NCI-H2029 treated with DMSO at 0.1 percent for 48 hours (cell line): Measurements from ENCODE around the gene TMEM51.
A peak's percentile ranks its signal among the peaks of the same experiment; 100 is the strongest.

Experiments
- DNase-seq: peaks from one replicate; lab custom pipeline; 2025; lab: John Stamatoyannopoulos, UW

TMEM51 gene

DNA sequence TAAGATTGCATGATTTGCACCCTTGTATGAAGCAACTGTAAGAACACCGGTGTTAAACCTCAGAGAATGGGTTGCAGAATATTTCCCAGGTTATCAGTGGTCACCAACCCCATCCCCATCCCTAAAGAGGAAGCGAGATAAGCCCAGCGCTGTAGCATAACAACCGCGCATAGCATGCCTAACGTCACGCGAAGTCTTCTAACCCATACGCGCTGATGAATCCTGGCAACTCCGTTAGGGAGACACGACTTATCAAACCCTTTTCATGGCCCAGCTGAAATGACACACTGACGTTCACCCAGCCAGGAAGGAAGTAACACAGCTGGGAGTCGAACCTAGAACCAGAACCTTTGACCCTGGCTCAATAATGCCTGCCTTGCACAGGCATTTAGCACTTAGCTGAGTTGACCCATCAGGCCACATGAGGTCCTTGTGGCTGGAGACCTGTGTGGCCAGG, 24.2 kb downstream of the TMEM51 start:
- DNase-seq: no peak

DNA sequence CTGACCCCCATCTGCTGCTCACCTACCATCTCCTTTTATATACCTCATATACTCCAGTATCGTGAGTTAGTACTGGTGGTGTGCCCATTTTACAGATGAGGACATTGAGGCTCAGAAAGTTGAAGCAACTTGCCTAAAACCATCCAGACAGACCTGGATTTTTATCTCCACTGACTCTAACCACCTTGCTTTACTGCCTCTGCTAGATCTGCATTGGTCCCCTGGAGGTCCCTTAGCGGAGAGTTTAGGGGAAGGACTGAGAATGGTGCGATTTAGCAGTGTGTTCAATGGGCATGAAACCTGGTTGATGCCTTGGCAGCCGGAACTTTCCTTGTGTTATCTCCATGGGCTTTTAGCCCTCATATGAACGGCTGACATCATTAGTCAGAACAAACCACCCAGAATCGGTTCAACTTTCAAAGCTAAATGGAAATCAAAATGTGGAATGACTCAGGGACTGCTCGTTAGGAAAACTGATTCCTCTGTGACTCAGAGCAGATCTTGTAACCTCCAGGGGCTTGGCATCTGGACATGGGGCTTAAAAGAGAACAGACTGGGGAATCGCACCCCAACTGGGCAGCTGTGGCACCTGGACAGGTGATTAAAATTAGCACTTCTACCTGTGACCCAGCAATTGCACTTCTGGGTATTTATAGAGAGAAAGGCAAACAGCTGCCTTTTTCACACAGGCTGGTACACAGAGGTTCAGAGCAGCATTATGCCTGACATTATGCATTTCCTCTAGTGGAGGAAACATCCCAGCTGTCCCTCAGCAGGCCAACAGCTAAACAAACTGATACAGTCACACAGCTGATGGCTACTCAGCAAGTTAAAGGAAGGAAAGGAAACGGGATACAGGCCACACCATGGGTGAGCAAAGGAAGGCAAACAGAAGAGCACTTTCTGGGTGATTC, 25.3 kb downstream of the TMEM51 start:
- peak; percentile 61 for DNase-seq

DNA sequence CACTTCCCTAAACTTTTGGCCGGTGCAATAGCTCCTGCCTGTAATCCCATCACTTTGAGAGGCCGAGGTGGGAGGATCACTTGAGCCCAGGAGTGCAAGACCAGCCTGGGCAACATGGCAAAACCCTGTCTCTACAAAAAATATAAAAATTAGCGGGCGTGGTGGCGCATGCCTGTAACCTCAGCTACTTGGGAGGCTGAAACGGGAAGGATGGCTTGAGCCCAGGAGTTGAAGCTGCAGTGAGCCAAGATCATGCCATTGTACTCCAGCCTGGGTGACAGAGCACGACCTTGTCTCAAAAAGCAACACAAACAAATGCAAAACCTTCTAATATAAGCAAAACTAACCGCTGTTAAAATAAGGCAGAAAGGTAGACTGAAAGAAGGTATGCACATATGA, 25.9 kb downstream of the TMEM51 start:
- DNase-seq: no peak

DNA sequence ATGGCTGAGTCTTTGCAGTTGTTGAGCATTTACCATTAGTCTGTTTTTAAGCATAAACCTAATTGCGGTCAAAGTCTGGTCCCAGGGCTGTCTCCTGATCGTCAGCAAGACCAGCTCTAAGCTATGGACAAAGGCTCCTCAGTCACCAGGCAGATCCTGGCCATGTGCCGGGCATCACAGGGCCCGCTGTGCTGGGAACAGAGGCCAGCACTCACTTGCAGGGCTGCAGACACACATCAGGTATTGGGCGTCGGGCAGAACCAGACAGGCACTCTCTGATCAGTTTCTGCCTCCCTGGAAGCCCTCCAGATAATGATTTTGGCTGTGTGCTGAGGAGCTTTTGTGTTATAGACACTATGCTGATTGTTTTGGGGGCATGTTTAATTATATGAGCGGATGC, 26.6 kb downstream of the TMEM51 start:
- DNase-seq: peak; percentile 65

DNA sequence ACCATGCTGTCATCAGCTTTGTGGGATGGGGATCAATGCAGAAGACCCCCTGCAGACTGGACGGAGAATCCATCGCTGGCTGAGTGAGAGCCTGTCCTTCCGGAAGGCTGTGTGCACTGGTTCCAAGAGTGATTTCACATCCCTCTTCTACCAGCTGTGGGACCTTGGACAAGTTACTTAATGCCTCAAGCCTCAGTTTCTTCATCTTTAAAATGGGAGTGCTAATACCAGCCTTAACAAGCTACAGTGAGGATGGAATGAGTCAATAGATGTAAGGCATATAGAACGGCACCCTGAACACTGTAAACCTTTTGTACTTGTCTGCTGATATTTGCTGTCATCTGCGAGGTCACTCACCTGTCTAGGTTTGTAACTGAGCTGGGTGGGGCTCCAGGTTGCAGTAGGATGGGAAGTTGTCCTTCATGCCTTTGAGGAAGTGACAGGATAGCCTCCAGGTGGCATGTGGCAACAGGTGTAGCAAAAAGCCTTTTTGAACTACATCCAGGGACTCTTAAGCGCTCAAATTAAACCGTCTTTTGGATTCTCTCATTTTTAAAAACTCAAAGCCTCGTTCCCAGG, 27.5 kb downstream of the TMEM51 start:
- peak; percentile 91 for DNase-seq

DNA sequence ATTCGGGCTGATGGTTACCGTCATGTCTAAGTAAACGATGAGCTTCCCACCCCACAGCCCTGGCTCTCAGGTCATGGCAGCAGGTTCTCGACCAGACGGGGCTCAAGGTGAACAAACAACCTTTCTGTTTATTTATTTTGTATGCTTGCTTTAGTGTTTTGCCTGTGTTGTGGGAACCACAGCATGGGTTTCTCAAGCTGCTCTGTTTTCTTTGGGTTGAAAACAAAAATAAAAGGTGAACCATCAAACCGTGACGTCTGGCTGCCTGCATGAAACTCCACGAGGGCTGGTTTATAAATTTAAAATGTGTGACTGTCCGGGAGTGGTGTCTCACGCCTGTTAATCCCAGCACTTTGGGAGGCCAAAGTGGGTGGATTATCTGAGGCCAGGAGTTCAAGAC, 28.0 kb downstream of the TMEM51 start:
- peak; percentile 91 for DNase-seq

DNA sequence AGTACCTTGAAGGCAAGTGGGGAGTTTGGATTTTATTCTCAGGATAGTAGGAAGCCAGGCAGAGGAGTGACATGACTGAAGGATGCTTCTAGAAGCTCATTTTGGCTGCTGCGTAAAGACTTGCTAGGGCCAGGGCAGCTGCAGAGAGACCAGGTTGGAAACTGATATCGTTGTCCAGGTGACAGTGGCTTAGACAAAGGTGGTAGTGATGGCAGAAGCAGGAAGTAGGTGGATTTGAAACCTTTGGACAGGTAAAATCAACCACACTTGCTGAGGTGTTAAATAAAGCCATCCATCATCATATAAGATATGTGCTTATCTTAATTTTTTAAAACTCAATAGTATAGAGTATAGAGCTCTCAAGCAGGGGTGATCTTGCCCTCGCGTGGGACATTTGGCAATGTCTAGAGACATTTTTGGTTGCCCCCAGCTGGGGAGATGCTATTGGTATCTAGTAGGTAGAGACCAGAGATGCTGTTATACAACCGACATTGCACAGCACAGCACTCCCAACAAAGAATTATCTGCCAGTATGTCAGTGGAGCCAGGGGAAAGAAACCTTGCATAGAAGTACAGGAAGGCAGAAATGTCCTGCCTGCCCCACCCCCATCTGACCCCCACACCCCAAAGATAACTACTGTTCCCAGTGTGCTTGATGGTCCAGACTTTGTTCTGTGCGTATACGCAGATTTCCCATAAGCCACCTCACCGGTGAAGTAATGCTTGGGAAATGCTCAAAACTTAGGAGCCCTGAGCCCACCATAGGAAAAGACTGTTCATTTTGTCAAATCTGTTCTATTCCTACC, 31.1 kb downstream of the TMEM51 start:
- DNase-seq: no peak

DNA sequence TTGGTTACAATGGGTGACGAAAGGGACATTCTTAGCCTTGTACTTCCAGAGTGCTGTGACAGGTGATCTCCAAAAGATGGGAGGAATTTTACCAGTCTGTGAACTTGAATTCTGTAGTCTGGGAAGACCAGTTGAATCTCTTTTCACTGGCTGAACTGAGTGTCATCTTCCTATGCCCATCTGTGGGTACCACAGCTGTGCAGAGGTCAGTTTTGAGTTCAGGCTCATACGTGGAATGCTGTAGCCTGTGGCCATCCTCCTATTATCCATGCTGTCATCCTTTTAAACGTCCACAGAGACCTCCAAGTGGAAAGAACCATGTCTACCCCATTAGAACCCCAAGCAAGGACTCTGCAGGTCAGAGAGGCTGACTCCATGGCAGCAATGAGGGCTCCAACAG, 32.1 kb downstream of the TMEM51 start:
- no peak for DNase-seq

DNA sequence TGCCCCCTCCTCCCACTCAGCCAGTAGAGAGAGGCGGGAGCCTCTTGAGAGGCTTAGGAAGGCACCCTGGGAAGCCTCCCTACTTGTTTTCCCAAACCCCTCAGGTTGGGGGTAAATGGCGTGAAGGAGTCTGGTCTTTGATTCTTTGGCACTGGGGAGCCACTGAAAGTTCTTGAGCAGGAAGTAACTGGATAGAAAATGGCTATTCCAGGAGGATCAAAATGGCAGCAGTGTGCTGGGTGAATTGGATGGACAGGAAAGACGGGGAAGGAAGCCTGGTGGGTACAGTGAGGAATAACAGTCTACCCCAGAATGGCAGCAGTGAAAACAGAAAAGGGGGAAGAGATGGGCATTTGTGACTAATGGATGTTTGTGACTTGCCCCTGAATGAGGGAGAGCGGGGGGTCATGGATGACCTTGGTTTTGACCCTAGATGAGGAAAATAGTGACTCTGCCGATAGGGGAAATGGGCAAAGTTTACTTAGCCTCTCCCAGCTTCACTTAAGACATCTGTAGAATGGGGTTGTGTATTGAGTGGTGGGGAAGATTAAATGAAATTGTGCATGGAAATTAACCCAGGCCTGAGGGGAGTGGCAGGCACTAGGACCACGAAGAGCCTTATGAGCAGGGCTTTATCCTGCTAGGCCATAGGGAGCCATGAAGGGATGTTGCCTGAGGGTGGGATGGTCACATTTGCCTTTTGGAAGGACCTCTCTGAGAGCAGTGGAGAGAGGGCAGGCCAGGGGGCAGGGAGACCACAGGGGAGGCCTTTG, 32.7 kb downstream of the TMEM51 start:
- no peak for DNase-seq

DNA sequence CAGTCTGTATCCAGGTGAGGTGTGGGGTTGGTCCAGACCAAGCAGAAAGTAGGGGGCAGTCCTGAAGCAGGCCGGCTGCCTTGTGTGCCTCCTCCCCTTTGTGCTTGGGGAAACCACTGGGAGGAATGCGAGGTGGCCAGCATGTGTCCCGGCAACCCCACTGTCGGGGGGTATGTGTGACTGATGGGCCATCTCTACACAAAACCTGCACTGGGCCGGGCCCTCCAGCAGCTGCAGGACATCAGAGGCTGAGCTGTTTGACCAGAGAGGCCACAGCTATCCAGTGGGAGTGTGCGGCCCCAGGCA, 33.3 kb downstream of the TMEM51 start:
- DNase-seq: no peak

DNA sequence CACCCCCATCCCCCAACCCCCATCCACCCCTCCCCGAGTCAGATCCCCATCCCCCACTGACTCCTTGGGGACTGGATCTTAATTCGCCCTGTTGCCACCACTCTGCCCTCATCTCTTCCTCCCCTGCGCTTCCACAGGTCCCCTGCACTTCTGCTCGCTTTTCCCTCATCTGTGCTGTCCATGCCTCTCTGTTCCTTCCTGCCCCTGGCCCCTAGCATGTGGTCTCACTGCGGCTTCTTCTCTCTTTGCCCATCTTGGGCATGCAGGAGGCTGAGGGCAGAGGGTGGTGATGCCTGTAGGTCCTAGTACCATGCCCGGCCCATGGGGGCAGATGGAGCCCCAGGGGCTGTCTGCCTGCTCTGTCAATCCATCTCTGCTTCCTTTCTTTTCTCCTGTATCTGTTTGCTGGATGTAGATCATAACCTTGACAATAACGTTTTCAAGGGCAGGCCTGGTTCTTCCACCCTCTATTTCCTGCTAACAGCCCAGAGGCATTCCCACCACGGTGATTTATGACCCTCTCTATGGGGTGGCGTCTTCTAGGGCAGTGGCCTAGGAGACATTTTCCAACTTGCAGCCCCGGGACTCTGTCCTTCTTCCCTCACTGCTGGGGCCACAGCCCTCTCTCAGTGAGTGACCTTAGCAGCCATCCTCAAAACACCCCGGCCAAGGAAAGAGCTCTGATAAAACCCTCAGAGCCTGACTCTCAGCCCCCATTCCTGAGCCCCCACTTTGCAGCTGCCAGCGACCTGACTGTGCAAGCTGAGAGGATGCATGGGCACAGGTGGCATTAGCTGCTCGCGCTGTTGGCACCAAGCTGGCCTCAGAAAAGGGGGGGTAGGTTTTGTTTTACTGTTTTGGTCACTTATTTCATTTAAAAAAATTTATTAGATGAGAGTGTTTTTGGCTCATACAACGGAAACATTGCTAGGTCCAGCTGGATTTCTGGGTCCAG, 33.9 kb downstream of the TMEM51 start:
- DNase-seq: no peak

DNA sequence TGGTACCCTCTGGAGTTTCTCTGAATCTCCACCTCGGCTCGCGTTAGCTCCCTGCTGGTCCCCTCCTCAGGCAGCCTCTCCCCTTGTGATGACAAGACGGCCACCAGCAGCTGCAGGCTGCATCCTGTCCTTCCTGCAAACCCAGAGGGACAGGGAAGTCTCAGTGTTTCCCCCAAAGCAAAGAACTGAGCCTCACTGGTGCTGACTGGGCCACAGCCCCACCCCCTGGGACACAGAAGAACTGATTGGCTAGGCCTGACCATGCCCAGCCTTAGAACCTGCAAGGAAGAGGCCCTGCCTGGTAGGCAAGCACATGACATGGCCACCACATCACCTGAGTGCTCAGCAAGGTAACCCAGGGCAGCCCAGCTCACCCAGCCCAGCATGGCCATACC, 34.6 kb downstream of the TMEM51 start:
- no peak for DNase-seq

DNA sequence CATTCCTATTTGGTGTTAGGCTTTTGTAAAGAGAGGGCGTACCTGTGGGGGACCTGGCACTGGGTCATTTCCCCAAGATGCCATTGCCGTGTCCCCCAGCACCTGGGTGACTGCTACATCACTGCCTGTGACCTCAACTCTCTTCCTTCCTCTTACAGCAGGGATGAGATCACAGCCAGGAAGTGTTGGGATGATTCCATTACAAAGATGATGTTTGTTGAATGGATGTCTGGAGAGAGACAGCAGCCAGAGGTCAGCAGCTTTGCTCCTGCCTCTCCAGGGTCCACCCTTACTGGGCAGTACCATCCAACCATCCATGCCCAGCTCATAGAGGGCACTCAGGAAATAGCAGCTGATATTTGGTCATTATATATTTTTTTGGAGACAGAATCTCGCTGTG, 35.1 kb downstream of the TMEM51 start:
- DNase-seq: no peak

DNA sequence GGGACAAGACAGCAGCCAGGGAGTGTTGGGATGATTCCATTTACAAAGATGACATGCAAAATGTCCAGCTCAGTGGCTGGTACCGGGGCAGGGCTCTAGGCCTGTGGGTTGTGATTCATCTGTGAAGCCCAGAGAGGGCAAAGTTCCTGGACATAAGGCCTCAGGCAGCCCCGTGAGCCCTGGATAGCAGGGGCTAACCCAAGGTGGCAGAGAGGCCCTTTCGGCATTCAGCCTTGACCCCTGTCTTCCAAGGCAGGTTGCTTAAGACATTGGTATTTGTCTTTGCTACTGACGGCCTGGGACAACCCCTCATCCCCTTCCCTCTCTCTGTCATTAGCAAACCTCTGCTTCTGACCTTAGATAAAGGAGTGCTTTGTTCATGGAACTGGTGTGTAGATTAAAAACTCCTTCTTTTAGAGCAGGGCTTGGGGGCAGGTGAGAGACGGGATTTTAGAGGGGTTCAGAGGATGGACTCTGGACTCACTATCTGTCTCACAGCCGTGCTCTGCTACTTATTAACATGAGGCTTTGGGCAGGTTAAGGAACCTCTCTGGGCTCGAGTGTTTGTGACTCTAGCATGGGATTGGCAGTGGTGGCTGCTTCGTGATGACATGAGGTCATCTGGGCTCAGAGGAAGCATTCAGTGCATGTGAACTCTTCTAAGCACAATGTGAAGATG, 36.3 kb downstream of the TMEM51 start:
- no peak for DNase-seq

DNA sequence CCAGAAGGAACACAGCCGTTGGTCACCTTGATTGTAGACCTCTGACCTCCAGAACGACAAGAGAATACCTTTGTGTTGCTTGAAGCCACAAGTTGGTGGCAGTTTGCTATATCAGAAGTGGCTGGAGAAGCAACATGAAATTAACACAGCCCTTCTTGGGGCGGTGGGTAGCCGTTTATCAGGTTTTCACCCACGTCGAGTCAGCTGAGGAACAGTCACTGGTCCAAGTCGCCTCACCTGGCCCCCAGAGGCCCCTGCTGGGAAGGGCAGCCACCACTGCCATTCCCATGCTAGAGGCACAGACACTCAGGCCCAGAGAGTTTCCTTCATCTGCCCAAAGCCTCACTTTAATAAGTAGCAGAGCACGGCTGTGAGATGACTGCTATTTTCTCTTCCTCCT, 37.7 kb downstream of the TMEM51 start:
- no peak for DNase-seq

DNA sequence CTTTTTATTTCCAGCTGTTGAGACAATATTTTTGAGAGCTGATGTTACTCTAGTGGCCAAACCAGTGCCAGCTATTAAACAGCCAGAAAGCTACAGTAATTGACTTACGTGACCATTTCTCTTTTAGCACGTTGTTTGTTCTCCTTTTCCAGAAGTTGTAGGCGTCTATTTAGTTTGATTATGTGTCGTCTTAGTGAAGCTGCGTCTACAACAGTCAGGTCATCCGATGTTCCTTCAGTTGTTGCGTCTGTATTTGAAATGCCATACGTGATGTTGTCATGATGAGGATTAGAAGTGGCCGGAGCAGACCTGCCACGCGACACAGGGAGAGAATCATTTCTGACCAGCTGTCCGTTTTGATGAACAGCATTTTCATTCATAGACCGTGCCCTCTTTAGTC, 38.2 kb downstream of the TMEM51 start:
- no peak for DNase-seq

DNA sequence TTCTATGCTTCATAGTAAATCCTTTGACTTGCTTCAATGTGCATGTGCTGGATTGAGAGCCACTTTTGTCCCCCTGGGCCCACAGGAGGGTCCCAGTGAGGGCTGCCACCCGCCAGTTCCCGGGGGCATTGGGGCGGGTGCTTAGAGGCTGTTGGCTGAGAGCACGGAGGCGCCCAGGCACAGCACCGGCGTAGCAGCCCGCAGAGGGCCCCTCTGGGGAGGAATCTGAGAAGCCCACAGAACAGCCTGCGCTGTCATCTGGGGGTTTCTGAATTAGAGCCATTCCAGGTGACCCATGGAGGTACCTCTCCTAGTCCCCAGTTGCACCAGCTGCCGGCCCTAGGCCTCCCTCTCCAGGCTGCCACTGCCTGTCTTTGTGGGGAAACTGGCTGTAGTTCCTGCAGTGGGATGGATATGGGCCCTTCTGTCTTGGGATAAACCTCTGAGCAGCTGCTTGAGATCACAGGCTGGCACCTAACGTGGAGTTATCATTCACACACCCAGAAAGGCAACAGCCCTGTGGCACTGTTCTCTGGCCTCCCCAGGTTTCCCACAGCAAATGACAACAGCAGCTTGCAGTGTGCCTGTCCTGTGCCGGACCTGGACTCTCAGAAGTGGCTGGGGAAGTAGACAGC, 39.5 kb downstream of the TMEM51 start:
- DNase-seq: no peak

DNA sequence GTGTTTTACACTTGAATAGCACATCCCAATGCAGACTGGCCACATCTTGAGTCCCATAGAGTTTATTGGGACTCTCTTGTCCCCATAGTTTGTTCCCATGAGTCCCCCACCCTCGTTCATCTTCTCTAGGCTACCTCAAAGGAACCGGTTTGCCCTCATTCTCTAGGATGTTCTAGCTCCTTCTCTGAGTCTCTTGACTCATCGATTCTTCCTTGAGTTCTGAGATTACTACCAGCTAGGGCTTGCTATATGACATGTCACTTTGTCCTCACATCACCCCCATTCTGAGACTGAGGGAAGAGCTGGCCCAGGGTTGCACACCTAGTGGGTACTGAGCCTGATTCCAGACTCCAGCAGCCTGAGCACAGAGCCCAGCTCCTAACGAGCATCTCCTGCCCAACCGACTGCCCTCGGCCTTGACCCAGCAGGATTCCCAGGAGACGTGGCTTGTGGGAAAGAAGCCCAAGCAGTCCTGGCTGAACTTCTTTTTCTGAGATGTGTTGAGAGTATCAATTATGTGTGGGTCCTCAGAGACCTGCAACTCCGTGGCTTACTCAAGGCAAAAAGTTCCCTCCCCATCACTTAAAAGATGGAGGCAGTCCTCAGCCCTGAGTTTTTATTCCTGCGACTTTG, 42.0 kb downstream of the TMEM51 start:
- DNase-seq: no peak

DNA sequence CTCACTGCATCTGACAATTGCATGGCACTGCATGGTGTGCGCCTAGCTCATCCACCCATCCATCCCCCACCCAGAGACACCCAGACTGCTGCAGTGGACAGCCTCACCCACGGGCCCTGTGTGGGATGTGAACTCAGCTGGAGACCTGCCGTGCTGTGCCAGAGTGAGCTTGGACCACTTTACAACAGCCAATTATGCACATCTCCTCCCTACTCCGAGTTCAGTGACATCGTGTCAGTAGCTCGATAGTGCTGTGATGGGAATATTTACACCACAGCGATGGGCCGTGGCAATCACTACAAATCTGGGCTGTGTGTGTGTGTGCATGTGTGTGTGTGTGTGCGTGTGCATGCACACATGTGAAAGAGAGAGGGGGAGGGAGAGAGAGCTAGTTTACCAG, 42.5 kb downstream of the TMEM51 start:
- no peak for DNase-seq
